Kidney tubule cell (primary cell): ENCODE measurements around the gene COTL1.

Experiments
- DNase-seq: peaks from one replicate; pipeline ENCODE4 v3.0.0-alpha.2; 2018; ENCODE audit warnings: low spot score

COTL1 gene

GRCh38 chr16:84617791-84618580, at the start of gene COTL1:
Gene COTL1, minus strand, starts transcription at chr16:84618078. Its CDS starts 164 bp downstream, at chr16:84617914.
- DNase-seq = peak; percentile 98

DNA sequence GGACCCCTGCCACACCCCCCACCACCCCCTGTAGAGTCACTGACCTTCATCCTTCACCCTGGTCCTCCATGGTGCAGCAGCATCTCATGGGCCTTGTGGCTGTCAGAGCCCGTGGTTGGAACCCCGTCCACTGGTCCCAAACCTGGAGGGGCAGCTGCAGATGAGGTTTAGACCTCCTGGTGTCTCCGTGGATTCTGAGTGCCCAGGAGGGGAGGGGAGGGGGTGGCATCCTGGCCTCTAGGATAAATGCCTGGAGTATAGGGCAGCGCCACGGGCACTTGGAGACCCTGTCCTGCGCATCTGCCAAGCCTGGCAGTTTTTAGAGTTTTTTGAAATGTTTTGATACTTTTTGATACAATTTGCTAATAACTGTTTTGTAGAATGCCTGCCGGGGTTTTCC, 48.0 kb upstream of the COTL1 start:
- no peak for DNase-seq

DNA sequence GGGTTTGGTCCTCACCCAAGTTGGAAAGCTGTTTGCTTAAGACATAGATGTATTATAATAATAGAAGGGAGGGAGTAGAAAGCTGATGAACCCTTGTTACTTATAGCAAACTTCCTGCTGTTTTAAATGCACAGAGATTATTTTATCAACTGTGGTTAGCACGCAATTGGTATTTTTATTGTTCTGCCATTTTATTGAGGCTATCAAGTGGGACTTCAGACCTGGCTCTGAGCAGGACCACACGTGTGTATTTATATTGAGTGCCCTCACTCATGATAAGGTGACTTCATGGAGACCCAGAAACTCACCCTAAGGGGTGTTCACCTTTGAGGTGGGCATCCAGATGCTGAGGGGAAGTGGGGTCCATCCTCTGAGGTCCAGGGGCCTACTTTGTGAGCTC, 47.5 kb upstream of the COTL1 start:
- DNase-seq = no peak

GRCh38 chr16:84663433-84664101, 45.7 kb upstream of the COTL1 start:
- DNase-seq = no peak

GRCh38 chr16:84662471-84662870, 44.6 kb upstream of the COTL1 start:
- no peak for DNase-seq

DNA sequence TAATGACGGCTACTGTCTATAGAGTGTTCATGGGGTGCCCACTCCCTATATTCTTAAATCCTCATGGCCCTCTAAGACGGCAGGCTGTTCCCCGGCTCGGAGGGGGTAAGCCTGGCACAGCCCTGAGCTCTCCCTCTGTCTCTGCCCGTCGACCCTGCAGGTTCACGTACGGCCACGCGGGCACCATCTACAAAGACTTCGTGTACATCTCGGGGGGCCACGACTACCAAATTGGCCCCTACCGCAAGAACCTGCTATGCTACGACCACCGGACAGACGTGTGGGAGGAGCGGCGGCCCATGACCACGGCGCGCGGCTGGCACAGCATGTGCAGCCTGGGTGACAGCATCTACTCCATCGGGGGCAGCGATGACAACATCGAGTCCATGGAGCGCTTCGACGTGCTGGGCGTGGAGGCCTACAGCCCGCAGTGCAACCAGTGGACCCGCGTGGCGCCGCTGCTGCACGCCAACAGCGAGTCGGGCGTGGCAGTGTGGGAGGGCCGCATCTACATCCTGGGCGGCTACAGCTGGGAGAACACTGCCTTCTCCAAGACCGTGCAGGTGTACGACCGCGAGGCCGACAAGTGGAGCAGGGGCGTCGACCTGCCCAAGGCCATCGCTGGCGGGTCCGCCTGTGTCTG, 43.7 kb upstream of the COTL1 start:
- DNase-seq = no peak

DNA sequence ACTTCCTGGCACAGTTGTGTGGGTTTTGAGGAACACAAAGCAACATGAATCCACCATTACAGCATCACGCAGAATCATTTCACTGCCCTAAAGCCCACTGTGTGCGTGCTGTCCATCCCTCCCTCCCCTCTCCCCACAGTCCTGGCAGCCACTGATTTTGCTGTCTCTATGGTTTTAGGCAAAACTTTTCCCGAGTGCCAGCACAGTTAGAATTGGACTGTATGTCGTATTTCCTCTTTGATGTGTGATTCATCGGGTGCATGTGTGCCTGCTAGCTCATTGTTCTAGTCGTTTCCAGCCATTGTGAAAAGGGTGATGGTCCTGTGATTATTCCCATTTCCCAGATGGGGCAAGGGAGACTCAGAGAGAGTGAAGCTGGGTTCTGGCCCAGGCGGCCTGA, 43.1 kb upstream of the COTL1 start:
- DNase-seq = no peak

DNA sequence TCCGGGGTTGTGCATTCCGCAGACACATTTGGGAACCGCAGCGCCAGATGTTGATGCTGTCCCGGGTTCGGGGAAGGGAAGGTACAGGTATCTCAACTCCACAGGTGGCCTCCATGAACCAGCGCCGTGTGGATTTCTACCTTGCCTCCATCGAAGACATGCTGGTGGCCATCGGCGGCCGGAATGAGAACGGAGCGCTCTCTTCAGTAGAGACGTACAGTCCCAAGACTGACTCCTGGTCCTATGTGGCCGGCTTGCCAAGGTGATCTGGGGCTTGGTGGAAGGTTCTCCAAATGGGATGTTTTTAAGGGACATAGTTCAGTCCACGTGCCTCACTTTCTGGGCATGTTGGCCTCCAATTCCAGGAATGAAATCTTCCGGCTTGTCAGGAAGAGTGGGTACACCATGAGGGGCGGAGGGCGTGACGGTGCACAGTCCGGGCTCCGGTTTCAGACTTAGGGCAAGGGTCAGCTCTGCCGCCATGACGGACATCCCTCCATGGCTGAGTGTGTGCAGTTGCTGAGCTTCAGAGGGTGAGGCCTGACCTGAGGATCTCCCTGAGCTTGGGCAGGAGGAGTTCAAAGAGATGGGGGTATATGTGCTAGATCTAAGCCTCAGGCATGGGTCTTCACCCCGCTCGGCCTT, 41.9 kb upstream of the COTL1 start:
- no peak for DNase-seq

- DNase-seq = no peak
These were observed 40.8 kb upstream of the COTL1 start for GRCh38 chr16:84658690-84659089.

DNA sequence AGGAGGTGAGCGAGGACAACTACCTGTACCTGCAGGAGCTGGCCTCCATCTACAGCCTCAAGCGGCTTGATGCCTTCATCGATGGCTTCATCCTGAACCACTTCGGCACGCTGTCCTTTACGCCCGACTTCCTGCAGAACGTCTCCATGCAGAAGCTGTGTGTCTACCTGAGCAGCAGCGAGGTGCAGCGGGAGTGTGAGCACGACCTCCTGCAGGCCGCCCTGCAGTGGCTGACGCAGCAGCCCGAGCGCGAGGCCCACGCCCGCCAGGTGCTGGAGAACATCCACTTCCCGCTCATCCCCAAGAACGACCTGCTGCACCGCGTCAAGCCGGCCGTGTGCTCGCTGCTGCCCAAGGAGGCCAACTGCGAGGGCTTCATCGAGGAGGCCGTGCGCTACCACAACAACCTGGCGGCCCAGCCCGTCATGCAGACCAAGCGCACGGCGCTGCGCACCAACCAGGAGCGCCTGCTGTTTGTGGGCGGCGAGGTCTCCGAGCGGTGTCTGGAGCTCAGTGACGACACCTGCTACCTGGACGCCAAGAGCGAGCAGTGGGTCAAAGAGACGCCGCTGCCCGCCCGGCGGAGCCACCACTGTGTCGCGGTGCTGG, 39.5 kb upstream of the COTL1 start:
- DNase-seq = no peak

GRCh38 chr16:84656649-84657048, 38.8 kb upstream of the COTL1 start:
- DNase-seq = no peak

DNA sequence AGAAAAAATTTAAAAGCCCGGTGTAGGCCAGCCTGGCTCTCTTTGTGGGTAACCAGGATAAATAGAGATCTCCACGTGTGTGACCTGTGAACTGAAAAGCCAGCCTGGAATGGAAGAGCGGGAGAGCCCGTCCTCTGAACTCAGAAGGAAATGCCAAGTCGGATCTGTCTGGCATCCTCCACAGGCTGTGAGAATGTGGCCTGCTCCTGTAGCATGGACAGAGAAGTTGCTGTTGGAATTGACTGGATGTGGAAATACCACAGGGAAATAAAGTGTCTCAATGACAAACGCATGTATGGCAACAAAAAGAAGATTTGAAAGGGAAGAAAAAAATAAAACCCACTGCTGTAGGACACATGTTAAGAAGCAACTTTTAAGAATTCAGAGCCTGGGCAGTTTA, 37.1 kb upstream of the COTL1 start:
- DNase-seq = no peak

- no peak for DNase-seq
These were observed 36.4 kb upstream of the COTL1 start for GRCh38 chr16:84654238-84654637.

DNA sequence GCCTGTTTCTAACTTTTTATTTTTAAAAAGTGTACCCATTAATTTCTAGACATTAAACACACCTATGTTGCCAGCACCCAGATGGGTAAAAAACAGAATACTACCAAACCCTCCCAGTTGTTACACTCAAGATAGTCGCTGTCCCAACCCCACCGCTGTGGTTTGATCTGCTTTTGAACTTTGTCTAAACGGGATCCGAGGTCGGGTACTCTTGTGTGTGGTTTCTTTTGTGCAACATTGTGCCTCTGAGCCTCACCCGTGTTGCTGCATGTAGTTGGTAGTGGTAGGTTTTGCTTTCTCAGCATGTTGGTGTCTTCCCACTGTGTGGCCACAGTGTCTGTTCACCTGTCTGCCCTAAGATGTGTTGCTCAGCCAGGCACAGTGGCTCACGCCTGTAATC, 34.7 kb upstream of the COTL1 start:
- no peak for DNase-seq

DNA sequence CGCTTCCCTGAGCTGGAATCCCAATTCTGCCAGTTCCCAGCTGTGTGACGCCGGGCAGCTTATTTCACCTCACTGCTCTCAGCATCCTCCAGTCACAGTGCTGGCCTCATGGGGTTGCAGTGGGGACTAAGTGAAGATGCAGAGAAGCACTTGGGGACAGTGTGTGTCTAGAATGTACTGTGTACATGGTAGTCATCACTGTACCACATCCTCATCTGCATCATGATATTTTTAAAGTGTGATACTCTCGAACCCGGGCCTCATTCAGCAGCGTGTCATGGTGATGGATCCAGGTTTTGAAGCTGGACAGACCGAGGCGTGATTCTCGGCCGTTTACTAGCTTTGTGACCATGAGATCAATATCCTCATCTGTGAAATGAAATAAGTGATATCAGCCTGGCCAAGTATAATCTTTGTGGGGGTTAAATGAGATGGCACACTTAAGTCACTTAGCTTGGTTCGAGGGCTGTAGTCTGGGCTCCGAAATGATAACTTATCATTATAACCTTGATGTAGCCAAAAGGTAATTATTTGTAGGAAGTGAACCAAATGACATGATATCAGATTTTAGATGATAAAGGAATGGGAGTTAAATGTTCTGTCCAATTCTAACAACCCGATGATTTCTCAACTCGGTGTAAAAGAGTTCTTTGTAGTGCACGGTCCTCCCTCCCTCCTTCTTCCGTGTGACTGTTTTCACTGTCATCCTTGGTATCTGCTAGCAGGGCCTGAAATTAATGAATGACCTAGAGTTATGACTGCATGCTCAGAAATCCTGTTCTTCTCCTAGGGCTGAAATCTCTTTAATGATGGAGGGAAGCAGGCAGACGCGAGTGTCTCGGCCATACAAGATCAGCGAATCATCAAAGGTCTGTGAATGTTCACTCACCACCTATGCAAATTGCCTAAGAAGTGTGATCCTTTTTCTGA, 32.4 kb upstream of the COTL1 start:
- DNase-seq = peak; percentile 96

DNA sequence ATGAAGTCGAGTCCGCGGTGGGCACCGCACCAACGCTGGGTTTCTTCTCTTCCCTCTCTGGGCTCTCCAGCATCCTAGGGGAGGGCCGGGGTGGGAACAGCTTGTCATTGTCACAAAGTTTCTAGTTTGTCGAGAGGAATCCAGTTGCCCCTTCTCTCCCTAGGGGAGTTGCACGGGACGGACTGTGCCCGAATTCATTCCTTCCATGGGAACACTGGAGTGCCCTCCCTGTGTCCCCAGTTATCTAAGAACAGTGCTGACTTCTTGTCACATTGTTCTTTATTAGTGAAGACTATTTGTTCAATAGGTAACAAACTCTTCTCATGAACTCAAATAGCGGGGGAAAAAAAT, 31.6 kb upstream of the COTL1 start:
- no peak for DNase-seq

GRCh38 chr16:84648595-84649510, 31.0 kb upstream of the COTL1 start:
- DNase-seq = peak; percentile 45

GRCh38 chr16:84647828-84648594, 30.1 kb upstream of the COTL1 start, which contains the start of gene KLHL36:
Gene KLHL36, plus strand, starts transcription at chr16:84648511. Its CDS starts 2,357 bp downstream, at chr16:84650868.
- peak; percentile 59 for DNase-seq

- DNase-seq = no peak
These were observed 25.8 kb upstream of the COTL1 start for GRCh38 chr16:84643674-84644073.
